Measurements from ENCODE around the gene NARF. TPM values are rescaled to one million over a fixed set of nuclear protein-coding genes. Genes with fewer than 3 reads are reported as not detected.

The NARF gene
- total RNA-seq, 1 experiment from 2014 or later = 96.7 TPM

GRCh38 chr17:82496529-82497434 lies 38.2 kb downstream of the NARF start (continued):
- TF ChIP-seq, protein P1, sequence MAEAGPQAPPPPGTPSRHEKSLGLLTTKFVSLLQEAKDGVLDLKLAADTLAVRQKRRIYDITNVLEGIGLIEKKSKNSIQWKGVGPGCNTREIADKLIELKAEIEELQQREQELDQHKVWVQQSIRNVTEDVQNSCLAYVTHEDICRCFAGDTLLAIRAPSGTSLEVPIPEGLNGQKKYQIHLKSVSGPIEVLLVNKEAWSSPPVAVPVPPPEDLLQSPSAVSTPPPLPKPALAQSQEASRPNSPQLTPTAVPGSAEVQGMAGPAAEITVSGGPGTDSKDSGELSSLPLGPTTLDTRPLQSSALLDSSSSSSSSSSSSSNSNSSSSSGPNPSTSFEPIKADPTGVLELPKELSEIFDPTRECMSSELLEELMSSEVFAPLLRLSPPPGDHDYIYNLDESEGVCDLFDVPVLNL (CRISPR knock-in tag; IDR thresholded peaks at IDR 0.05; ENCODE audit: borderline replicate concordance, low read depth) = peak; percentile 62; the same call in 1 of the 2 replicates
- TF ChIP-seq, protein P2, sequence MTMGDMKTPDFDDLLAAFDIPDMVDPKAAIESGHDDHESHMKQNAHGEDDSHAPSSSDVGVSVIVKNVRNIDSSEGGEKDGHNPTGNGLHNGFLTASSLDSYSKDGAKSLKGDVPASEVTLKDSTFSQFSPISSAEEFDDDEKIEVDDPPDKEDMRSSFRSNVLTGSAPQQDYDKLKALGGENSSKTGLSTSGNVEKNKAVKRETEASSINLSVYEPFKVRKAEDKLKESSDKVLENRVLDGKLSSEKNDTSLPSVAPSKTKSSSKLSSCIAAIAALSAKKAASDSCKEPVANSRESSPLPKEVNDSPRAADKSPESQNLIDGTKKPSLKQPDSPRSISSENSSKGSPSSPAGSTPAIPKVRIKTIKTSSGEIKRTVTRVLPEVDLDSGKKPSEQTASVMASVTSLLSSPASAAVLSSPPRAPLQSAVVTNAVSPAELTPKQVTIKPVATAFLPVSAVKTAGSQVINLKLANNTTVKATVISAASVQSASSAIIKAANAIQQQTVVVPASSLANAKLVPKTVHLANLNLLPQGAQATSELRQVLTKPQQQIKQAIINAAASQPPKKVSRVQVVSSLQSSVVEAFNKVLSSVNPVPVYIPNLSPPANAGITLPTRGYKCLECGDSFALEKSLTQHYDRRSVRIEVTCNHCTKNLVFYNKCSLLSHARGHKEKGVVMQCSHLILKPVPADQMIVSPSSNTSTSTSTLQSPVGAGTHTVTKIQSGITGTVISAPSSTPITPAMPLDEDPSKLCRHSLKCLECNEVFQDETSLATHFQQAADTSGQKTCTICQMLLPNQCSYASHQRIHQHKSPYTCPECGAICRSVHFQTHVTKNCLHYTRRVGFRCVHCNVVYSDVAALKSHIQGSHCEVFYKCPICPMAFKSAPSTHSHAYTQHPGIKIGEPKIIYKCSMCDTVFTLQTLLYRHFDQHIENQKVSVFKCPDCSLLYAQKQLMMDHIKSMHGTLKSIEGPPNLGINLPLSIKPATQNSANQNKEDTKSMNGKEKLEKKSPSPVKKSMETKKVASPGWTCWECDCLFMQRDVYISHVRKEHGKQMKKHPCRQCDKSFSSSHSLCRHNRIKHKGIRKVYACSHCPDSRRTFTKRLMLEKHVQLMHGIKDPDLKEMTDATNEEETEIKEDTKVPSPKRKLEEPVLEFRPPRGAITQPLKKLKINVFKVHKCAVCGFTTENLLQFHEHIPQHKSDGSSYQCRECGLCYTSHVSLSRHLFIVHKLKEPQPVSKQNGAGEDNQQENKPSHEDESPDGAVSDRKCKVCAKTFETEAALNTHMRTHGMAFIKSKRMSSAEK (CRISPR knock-in tag; IDR thresholded peaks at IDR 0.05; ENCODE audit: borderline replicate concordance) = no peak
- TF ChIP-seq USF2 (CRISPR knock-in tag; IDR thresholded peaks at IDR 0.05) (peak; percentile 98), JAZF1 (CRISPR knock-in tag; IDR thresholded peaks at IDR 0.05) (no peak), FOXP1 (CRISPR knock-in tag; IDR thresholded peaks at IDR 0.05; ENCODE audit: borderline replicate concordance) (peak; percentile 79), ZNF263 (CRISPR knock-in tag; IDR thresholded peaks at IDR 0.05; ENCODE audit: low read depth) (peak; percentile 55; the same call in 1 of the 2 replicates), SP1 (CRISPR knock-in tag; conservative IDR thresholded peaks at IDR 0.05) (peak; percentile 53; the same call in 1 of the 2 replicates), ATF3 (CRISPR knock-in tag; conservative IDR thresholded peaks at IDR 0.05) (no peak), GABPB1 (CRISPR knock-in tag; IDR thresholded peaks at IDR 0.05) (no peak), MYBL2 (CRISPR knock-in tag; IDR thresholded peaks at IDR 0.05) (peak; percentile 81; the same call in 1 of the 2 replicates), JUN (CRISPR knock-in tag; IDR thresholded peaks at IDR 0.05) (peak; percentile 82; the same call in 1 of the 2 replicates), TEAD1 (CRISPR knock-in tag; IDR thresholded peaks at IDR 0.05) (peak; percentile 95; the same call in 1 of the 2 replicates), ZBTB21 (CRISPR knock-in tag; IDR thresholded peaks at IDR 0.05; ENCODE audit: borderline replicate concordance) (peak; percentile 81; the same call in 1 of the 2 replicates), ZNF232 (CRISPR knock-in tag; IDR thresholded peaks at IDR 0.05) (peak; percentile 94), EMX1 (CRISPR knock-in tag; IDR thresholded peaks at IDR 0.05) (no peak), ZNF121 (CRISPR knock-in tag; IDR thresholded peaks at IDR 0.05) (no peak; the same call in 1 of the 2 replicates), ARID4B (CRISPR knock-in tag; IDR thresholded peaks at IDR 0.05; ENCODE audit: borderline replicate concordance) (peak; percentile 97; the same call in 1 of the 2 replicates), ESRRA (CRISPR knock-in tag; IDR thresholded peaks at IDR 0.05; ENCODE audit: borderline replicate concordance) (peak; percentile 80; the same call in 1 of the 2 replicates), MXD4 (CRISPR knock-in tag; IDR thresholded peaks at IDR 0.05; ENCODE audit: borderline replicate concordance) (no peak), RORB (CRISPR knock-in tag; IDR thresholded peaks at IDR 0.05) (no peak), ATF1 (CRISPR knock-in tag; IDR thresholded peaks at IDR 0.05) (no peak), SMAD4 (CRISPR knock-in tag; IDR thresholded peaks at IDR 0.05) (no peak), CREM (CRISPR knock-in tag; IDR thresholded peaks at IDR 0.05) (peak; percentile 61; the same call in 1 of the 2 replicates), NR3C1 (CRISPR knock-in tag; conservative IDR thresholded peaks at IDR 0.05; ENCODE audit: low read depth) (peak; percentile 77; the same call in 1 of the 2 replicates), ZBTB43 (CRISPR knock-in tag; IDR thresholded peaks at IDR 0.05) (peak; percentile 87; the same call in 1 of the 2 replicates)
- TF ChIP-seq, protein P3, sequence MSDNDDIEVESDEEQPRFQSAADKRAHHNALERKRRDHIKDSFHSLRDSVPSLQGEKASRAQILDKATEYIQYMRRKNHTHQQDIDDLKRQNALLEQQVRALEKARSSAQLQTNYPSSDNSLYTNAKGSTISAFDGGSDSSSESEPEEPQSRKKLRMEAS (CRISPR knock-in tag; IDR thresholded peaks at IDR 0.05) = peak; percentile 98

Data from WTC11 (cell line).